Measurements from ENCODE around the gene MKS1. TPM values are rescaled to one million over a fixed set of nuclear protein-coding genes. Genes with fewer than 3 reads are reported as not detected.

The MKS1 gene
- polyA plus RNA-seq, 2 of the 4 experiments (the other 2 are of a cell fraction), result 16.2 to 18.6 TPM

DNA sequence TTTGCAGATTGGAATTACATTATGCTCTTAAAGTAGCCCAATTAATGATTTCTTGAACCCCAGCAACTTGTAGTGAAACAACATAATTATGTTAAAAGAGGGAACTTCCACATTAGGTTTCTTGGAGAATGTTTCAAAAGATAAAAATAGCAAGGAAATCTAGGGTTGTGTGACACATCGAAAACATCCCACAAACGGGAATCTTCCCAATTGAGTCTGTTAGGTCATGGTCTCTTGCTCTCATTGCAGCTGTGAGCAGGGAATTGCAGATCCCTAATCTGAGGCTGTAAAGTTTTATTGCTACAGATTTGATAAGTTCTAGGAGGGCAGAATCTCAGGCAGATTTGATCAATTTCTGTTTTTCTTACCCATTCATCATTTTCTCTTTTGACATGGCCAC lies 12.6 kb upstream of the MKS1 start (continued):
- no peak for TF ChIP-seq KDM1A (IDR thresholded peaks at IDR 0.05; ENCODE audit: low read depth)

DNA sequence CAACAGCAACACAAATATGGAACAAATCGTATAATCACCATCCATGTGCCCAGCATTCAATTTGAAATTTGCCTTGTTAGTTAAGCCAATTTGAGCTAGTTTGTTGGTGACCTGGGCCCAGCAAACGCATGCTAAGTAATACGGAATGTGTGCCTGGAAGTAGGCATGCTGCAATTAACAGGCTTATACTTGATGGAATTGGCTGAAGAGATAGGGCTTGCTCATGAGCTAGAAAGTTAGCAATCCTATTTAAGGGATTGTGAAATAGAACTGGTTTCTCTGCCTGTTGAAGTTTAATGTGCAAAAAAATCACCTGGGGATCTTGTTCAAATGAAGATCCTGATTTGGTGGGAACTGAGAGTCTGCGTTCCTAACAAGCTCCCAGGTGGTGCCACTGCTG lies 10.8 kb upstream of the MKS1 start:
- no peaks in the 10 kb centered on the region for H3K9me3 ChIP-seq
- TF ChIP-seq, protein P1, sequence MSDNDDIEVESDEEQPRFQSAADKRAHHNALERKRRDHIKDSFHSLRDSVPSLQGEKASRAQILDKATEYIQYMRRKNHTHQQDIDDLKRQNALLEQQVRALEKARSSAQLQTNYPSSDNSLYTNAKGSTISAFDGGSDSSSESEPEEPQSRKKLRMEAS (IDR thresholded peaks at IDR 0.05), result no peak
- TF ChIP-seq, protein P2, sequence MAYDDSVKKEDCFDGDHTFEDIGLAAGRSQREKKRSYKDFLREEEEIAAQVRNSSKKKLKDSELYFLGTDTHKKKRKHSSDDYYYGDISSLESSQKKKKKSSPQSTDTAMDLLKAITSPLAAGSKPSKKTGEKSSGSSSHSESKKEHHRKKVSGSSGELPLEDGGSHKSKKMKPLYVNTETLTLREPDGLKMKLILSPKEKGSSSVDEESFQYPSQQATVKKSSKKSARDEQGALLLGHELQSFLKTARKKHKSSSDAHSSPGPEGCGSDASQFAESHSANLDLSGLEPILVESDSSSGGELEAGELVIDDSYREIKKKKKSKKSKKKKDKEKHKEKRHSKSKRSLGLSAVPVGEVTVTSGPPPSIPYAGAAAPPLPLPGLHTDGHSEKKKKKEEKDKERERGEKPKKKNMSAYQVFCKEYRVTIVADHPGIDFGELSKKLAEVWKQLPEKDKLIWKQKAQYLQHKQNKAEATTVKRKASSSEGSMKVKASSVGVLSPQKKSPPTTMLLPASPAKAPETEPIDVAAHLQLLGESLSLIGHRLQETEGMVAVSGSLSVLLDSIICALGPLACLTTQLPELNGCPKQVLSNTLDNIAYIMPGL (CRISPR knock-in tag; IDR thresholded peaks at IDR 0.05; ENCODE audit: borderline replicate concordance), result no peak
- no peak for TF ChIP-seq CEBPB (IDR thresholded peaks at IDR 0.05)
- no peak for TF ChIP-seq POLR2A (IDR thresholded peaks at IDR 0.05; ENCODE audit: low read length)
- no peak for TF ChIP-seq EP300 (IDR thresholded peaks at IDR 0.05)
- TF ChIP-seq SREBF2 (IDR thresholded peaks at IDR 0.05), result no peak
- DNase-seq (ENCODE audit: low read depth in 1 of 2, low spot score in 1 of 2), result no peak
- no peak overlapping the region for H3K27ac ChIP-seq
- no peaks in the 10 kb centered on the region for H3K4me1 ChIP-seq
- ChIA-PET POLR2A (interaction anchor here (1.4 kb wide), 1 partner anchor 11 kb away, joined by 3 read pairs; the partner anchor contains the start of gene MKS1), CTCF (interaction anchor here (0.6 to 7.4 kb wide), 7 partner anchors 10 to 398 kb away, joined by 3 to 69 read pairs (median 5); partner anchors contain the start of gene MKS1)
- no peak overlapping the region for H3K4me3 ChIP-seq
- H3K4me2 ChIP-seq, result no peak overlapping the region
- no peak for FAIRE-seq
- WGBS (ENCODE audit: missing lambda C conversion rate), result 66% methylated on average over 4 of the region's 4 CpGs
- ATAC-seq, result no peak

DNA sequence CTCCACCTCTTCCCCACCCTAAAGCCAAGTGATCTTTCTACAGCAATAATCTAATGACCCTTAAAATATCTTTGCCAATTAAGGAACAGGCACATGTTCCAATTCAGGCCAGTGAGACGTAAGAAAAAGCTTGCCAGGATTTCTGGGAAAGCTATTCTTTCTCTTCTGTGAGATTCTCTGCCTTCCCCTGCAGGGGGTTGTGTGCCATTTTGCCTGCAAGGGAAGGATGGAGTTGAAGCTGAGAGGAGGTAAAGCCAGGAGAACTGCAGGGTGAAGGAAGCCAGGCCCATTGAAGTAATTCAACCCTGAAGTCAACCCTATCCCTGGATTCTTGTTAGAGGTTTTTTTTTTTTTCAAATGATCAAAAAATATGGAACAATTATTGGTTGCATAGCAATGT lies 10.3 kb upstream of the MKS1 start:
- no peak overlapping the region for H3K4me3 ChIP-seq
- H3K4me2 ChIP-seq, result no peak overlapping the region
- POLR2A ChIA-PET, result no interaction called here
- 57% methylated on average over 1 of the region's 1 CpG for WGBS (ENCODE audit: missing lambda C conversion rate)
- no peak overlapping the region for H3K27ac ChIP-seq
- peaks cover 3% of the 10 kb centered on the region; the same call in 1 of the 3 replicates for H3K4me1 ChIP-seq
- FAIRE-seq (no peak), ATAC-seq (no peak), DNase-seq (ENCODE audit: low read depth in 1 of 2, low spot score in 1 of 2) (no peak)
- TF ChIP-seq ZSCAN20 (CRISPR knock-in tag; IDR thresholded peaks at IDR 0.05) (no peak), NPAS2 (CRISPR knock-in tag; IDR thresholded peaks at IDR 0.05; ENCODE audit: borderline replicate concordance) (no peak), RNF2 (IDR thresholded peaks at IDR 0.05; ENCODE audit: borderline replicate concordance, low read depth) (no peak), ZFP36 (IDR thresholded peaks at IDR 0.05; ENCODE audit: borderline replicate concordance, partially characterized antibody) (no peak), CBX8 (IDR thresholded peaks at IDR 0.05) (no peak), HOXB13 (CRISPR knock-in tag; IDR thresholded peaks at IDR 0.05; ENCODE audit: low read depth) (no peak), PHF8 (IDR thresholded peaks at IDR 0.05; ENCODE audit: borderline replicate concordance, low read depth) (no peak), JUNB (IDR thresholded peaks at IDR 0.05) (no peak), HDAC2 (IDR thresholded peaks at IDR 0.05) (no peak)
- TF ChIP-seq, protein P3, sequence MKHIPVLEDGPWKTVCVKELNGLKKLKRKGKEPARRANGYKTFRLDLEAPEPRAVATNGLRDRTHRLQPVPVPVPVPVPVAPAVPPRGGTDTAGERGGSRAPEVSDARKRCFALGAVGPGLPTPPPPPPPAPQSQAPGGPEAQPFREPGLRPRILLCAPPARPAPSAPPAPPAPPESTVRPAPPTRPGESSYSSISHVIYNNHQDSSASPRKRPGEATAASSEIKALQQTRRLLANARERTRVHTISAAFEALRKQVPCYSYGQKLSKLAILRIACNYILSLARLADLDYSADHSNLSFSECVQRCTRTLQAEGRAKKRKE (CRISPR knock-in tag; IDR thresholded peaks at IDR 0.05; ENCODE audit: low read depth), result no peak
- TF ChIP-seq, protein P2 (CRISPR knock-in tag; IDR thresholded peaks at IDR 0.05; ENCODE audit: borderline replicate concordance), result no peak
- CTCF ChIA-PET, result interaction anchor here (0.6 to 7.4 kb wide), 9 partner anchors 9 to 397 kb away, joined by 3 to 69 read pairs (median 4); partner anchors contain the start of genes LPO and MKS1
- no peaks in the 10 kb centered on the region for H3K9me3 ChIP-seq

DNA sequence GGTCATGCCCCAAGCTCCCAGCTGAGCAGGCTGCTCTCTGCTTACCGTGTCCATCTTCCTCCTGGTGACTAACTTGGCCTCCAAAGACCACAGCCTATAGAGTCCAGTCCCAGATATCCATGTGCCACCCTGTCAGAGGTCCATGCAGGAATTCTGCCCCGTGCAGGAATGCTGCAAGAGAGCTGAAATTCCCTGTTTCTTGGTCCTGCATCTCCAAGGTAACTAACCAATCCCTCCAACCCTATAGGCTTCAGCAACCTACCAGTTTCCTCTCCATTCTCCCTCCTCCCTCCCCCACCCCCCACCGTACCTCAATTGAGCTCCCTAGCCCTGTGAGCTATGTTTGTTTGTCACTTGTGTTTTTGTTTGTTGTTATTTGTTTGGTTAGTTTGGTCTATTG lies 9.6 kb upstream of the MKS1 start:
- CTCF ChIA-PET, result interaction anchor here (1.2 to 7.4 kb wide), 7 partner anchors 9 to 218 kb away, joined by 3 to 69 read pairs (median 4); partner anchors contain the start of genes LPO and MKS1
- H3K4me1 ChIP-seq, result peaks cover 7% of the 10 kb centered on the region; the same call in 1 of the 3 replicates

More for the DNA sequence above, 9.6 kb upstream of the MKS1 start:
- TF ChIP-seq SMC3 (IDR thresholded peaks at IDR 0.05) (no peak), HOXA7 (CRISPR knock-in tag; IDR thresholded peaks at IDR 0.05) (no peak), FOSL2 (IDR thresholded peaks at IDR 0.05) (no peak), FOSL2 (CRISPR knock-in tag; IDR thresholded peaks at IDR 0.05) (no peak), RARB (CRISPR knock-in tag; IDR thresholded peaks at IDR 0.05) (no peak)
- TF ChIP-seq, protein P4, sequence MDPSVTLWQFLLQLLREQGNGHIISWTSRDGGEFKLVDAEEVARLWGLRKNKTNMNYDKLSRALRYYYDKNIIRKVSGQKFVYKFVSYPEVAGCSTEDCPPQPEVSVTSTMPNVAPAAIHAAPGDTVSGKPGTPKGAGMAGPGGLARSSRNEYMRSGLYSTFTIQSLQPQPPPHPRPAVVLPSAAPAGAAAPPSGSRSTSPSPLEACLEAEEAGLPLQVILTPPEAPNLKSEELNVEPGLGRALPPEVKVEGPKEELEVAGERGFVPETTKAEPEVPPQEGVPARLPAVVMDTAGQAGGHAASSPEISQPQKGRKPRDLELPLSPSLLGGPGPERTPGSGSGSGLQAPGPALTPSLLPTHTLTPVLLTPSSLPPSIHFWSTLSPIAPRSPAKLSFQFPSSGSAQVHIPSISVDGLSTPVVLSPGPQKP (IDR thresholded peaks at IDR 0.05; ENCODE audit: low read depth, low read length), result no peak
- POLR2A ChIA-PET, result no interaction called here
- no peak; a peak in 1 of 6 replicates for ATAC-seq
- H3K9me3 ChIP-seq, result no peaks in the 10 kb centered on the region
- no peak for DNase-seq (ENCODE audit: low read depth in 1 of 2, low spot score in 1 of 2)
- no peak overlapping the region for H3K4me3 ChIP-seq
- H3K27ac ChIP-seq, result no peak overlapping the region
- H3K4me2 ChIP-seq, result no peak overlapping the region
- no peak for FAIRE-seq
- WGBS (ENCODE audit: missing lambda C conversion rate), result 6% methylated on average over 3 of the region's 3 CpGs
